Measurements from ENCODE around the gene ULK2.

Gene ULK2

DNA sequence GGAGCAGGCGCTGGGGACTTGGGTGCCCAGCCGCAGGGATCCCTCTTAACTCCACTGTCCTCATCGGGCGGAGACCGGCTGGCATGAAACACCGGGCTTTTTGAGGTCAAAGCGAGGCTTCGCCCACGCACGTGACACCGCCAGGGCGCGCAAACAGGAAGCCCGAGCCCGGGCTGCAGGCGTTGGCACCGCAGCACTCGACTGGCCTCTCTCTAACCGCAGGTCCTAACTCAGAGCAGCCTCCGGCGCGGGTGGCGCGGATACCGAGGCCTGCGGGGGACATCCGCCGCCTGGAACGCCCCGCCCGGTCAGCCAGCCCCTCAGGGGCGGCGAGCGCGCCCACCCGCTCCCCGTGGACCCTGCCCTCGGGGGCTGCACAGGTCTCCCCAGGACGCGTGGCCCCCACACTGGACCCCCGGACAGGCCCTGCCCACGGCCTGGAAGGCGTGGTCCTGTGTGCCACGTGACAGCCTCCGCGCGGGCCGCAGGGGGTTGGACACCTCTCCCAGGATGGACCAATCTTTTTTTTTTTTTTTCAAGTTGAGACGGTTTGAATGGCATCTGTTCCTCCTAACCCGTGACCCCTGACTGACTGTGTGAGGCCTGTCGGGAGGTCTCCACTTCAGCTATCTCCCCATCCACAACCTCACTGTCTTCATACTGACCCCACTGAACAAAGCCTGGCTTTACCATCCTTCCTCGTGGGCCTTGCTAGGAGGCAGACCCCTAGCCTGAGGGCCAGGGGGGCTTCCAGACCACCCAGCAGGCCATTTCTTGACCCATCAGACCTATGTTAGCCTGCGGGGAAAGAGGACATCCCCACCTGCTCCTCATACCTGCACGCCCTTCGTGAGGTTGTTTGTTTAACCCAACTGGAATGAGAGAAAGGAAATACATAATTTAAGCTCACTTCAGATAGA lies 143.0 kb downstream of the ULK2 start:
- DNase-seq = peak; percentile 0

DNA sequence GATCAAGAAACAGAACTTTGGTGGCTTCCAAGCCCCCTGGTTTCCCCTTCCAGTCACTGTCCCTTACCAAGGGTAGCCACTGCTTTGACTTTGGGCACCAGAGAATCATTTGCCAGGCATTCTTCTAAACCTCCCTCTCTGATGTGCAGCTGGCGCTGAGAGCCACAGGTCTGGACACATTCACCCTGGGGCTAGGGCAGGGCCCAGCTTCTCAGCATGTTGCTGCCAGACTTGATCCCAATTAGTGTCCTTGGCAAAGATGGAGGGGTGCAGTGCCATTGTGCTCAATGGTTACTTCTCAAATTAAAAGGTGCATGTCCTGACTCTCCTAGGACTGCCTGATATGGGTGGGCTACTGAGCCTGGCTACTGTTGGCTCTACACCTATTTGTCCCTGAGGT lies 143.8 kb downstream of the ULK2 start:
- no peak for DNase-seq

All from GF-D8 (cell line).